GM23338 (cell line): ENCODE results near the gene ANKLE2. TPM values are rescaled to one million over a fixed set of nuclear protein-coding genes. Genes with fewer than 3 reads are reported as not detected.

Source experiments
- ATAC-seq: fragments of 200-7000 bp; cut with Tn5 transposase; 3 replicates; pipeline ENCODE4 v1.9.1; 2020
- DNase-seq: peaks from one replicate; pipeline ENCODE4 v3.0.0-alpha.2; 2015; ENCODE audit warnings: low spot score
- H2AFZ ChIP-seq: fragments of 200-600 bp; sonication (generic); 2 replicates; pipeline ENCODE4 v1.8.0; 2016; ENCODE audit warnings: antibody characterized with exemption, mild to moderate bottlenecking, moderate library complexity
- H3F3A ChIP-seq: fragments of 200-600 bp; sonication (generic); replicated peaks from 2 replicates; pipeline ENCODE4 v1.8.0; 2017; ENCODE audit warnings: antibody characterized with exemption, mixed run types, low read depth
- H3K27ac ChIP-seq: fragments of 200-600 bp; sonication (generic); 2 replicates; pipeline ENCODE4 v1.6.1; 2016; ENCODE audit warnings: low read depth
- H3K27me3 ChIP-seq: fragments of 200-600 bp; sonication (generic); 2 replicates; pipeline ENCODE4 v1.8.0; 2016; ENCODE audit warnings: mild to moderate bottlenecking, mixed run types, moderate library complexity; ENCODE audit not compliant: insufficient read depth
- H3K36me3 ChIP-seq: fragments of 200-600 bp; sonication (generic); 2 replicates; pipeline ENCODE4 v1.8.0; 2016; ENCODE audit warnings: mild to moderate bottlenecking; ENCODE audit not compliant: insufficient read depth
- H3K4me1 ChIP-seq: fragments of 200-600 bp; sonication (generic); 2 replicates; pipeline ENCODE4 v1.8.0; 2016; ENCODE audit warnings: mild to moderate bottlenecking, moderate library complexity; ENCODE audit not compliant: insufficient read depth
- H3K4me2 ChIP-seq: fragments of 200-600 bp; sonication (generic); 2 replicates; pipeline ENCODE4 v1.7.1; 2017; ENCODE audit warnings: mixed run types
- H3K4me3 ChIP-seq: fragments of 200-600 bp; sonication (generic); 2 replicates; pipeline ENCODE4 v1.6.1; 2016; ENCODE audit warnings: mixed run types
- H3K79me2 ChIP-seq: fragments of 200-600 bp; sonication (generic); replicated peaks from 2 replicates; pipeline ENCODE4 v1.8.0; 2017; ENCODE audit warnings: mild to moderate bottlenecking; ENCODE audit not compliant: insufficient read depth
- H3K9me2 ChIP-seq: fragments of 200-600 bp; sonication (generic); 2 replicates; pipeline ENCODE4 v1.8.0; 2017; ENCODE audit not compliant: insufficient read depth
- H4K20me1 ChIP-seq: fragments of 200-600 bp; sonication (generic); replicated peaks from 2 replicates; pipeline ENCODE4 v1.8.0; 2017; ENCODE audit warnings: mild to moderate bottlenecking; ENCODE audit not compliant: insufficient read depth
- H3K27ac Mint-ChIP-seq: 2 replicates; pipeline ENCODE4 v1.8.0; 2020; ENCODE audit warnings: inconsistent platforms, mild to moderate bottlenecking, moderate library complexity, mixed read lengths
- H3K27me3 Mint-ChIP-seq: 3 replicates; pipeline ENCODE4 v1.8.0; 2022; ENCODE audit warnings: low read depth, mild to moderate bottlenecking, moderate library complexity, mixed read lengths, inconsistent platforms; ENCODE audit not compliant: insufficient read depth, poor library complexity
- H3K36me3 Mint-ChIP-seq: 3 replicates; pipeline ENCODE4 v1.8.0; 2021; ENCODE audit warnings: low read depth, mild to moderate bottlenecking, inconsistent platforms, moderate library complexity, mixed read lengths
- H3K4me1 Mint-ChIP-seq: 3 replicates; pipeline ENCODE4 v1.8.0; 2020; ENCODE audit warnings: mild to moderate bottlenecking, inconsistent platforms, mixed read lengths
- H3K4me3 Mint-ChIP-seq: 3 replicates; pipeline ENCODE4 v1.8.0; 2021; ENCODE audit warnings: moderate library complexity, mild to moderate bottlenecking, inconsistent platforms, mixed read lengths
- H3K9me3 Mint-ChIP-seq: 3 replicates; pipeline ENCODE4 v1.8.0; 2020; ENCODE audit warnings: moderate library complexity, mild to moderate bottlenecking, inconsistent platforms, mixed read lengths
- CREB1 ChIP-seq: fragments of 250-450 bp; sonication (Bioruptor Pico); IDR thresholded peaks from 2 replicates; pipeline ENCODE4 v1.5.0; 2020; ENCODE audit warnings: low read depth, mild to moderate bottlenecking, moderate library complexity
- CTCF ChIP-seq, 2 experiments: fragments of 200-600 bp in 1 of 2; sonication (generic) in 1 of 2; conservative IDR thresholded peaks; 2 replicates each; pipeline versions ENCODE4 v1.5.1 to v1.6.1; 2016 to 2017; ENCODE audit warnings: antibody characterized with exemption in 2 of 2, low read depth in 2 of 2, mild to moderate bottlenecking in 2 of 2, moderate library complexity in 1 of 2
- EZH2 ChIP-seq: fragments of 200-600 bp; sonication (generic); IDR thresholded peaks from one replicate; pipeline ENCODE4 v1.8.0; 2017; ENCODE audit warnings: antibody characterized with exemption, mild to moderate bottlenecking, low read depth; ENCODE audit not compliant: unreplicated experiment
- EZH2phosphoT487 ChIP-seq: fragments of 200-600 bp; sonication (generic); IDR thresholded peaks from one replicate; pipeline ENCODE4 v1.8.1; 2018; ENCODE audit warnings: antibody characterized with exemption; ENCODE audit not compliant: unreplicated experiment
- JUNB ChIP-seq: IDR thresholded peaks from one replicate; pipeline ENCODE4 v1.6.1; 2016; ENCODE audit warnings: antibody characterized with exemption; ENCODE audit not compliant: unreplicated experiment
- NANOG ChIP-seq: IDR thresholded peaks from 2 replicates; pipeline ENCODE4 v1.6.1; 2016; ENCODE audit warnings: antibody characterized with exemption, borderline replicate concordance
- POLR2AphosphoS5 ChIP-seq: IDR thresholded peaks from 2 replicates; pipeline ENCODE4 v1.6.1; 2016; ENCODE audit warnings: antibody characterized with exemption, low read depth
- STAT1 ChIP-seq: IDR thresholded peaks from one replicate; pipeline ENCODE4 v1.6.1; 2016; ENCODE audit warnings: antibody characterized with exemption; ENCODE audit not compliant: unreplicated experiment
- ZNF114 ChIP-seq: fragments of 250-450 bp; sonication (Bioruptor Pico); IDR thresholded peaks from 2 replicates; pipeline ENCODE4 v1.5.0; 2020; ENCODE audit warnings: mild to moderate bottlenecking, moderate library complexity
- ZNF331 ChIP-seq: fragments of 250-450 bp; sonication (Bioruptor Pico); IDR thresholded peaks from 2 replicates; pipeline ENCODE4 v1.5.0; 2020; ENCODE audit warnings: low read depth, mild to moderate bottlenecking, moderate library complexity
- ZNF462 ChIP-seq: fragments of 250-450 bp; sonication (Bioruptor Pico); IDR thresholded peaks from 2 replicates; pipeline ENCODE4 v1.5.0; 2020; ENCODE audit warnings: mild to moderate bottlenecking, moderate library complexity
- polyA plus RNA-seq: library from polyadenylated mRNA; unstranded; fragments of >200 nt; fragmentation: Nextera tagmentation; extraction: Ambion mirVana; gene quantifications from 2 replicates; pipeline ENCODE4 v1.2.1, GENCODE V29; 2016
- total RNA-seq: library from RNA; depleted of rRNA; stranded (reverse); fragments of >200 nt; shearing (Covaris generic); gene quantifications from 2 replicates; pipeline ENCODE4 v1.2.3, GENCODE V29; 2014

The ANKLE2 gene
- total and polyA plus RNA-seq, 2 experiments from 2014 or later, result 27.2 to 63.7 TPM

- Mint-ChIP-seq H3K4me1 (peaks cover 15% of the 10 kb centered on the region), H3K4me3 (no peak overlapping the region), H3K9me3 (peaks cover 13% of the 10 kb centered on the region), H3K27ac (0 out of 2 replicates have a peak overlapping the region, but pooled peaks have one; percentile 1), H3K27me3 (peaks cover 20% of the 10 kb centered on the region), H3K36me3 (peaks cover 25% of the 10 kb centered on the region)
- TF ChIP-seq ZNF331 (CRISPR knock-in tag) (no peak), NANOG (no peak), STAT1 (no peak), CTCF (conservative IDR thresholded peaks at IDR 0.05; ENCODE audit: low read depth in 2 of 2) (no peak)
- ATAC-seq, result no peak
- no peaks in the 10 kb centered on the region for H3K9me2 ChIP-seq
- no peaks in the 10 kb centered on the region for H3K36me3 ChIP-seq
- H3K4me3 ChIP-seq, result no peak overlapping the region
- H3F3A ChIP-seq, result peaks cover 17% of the 10 kb centered on the region
- H2AFZ ChIP-seq, result no peak overlapping the region
- no peaks in the 10 kb centered on the region for H3K27me3 ChIP-seq
- no peak for DNase-seq
- peaks cover 9% of the 10 kb centered on the region; the same call in 1 of the 2 replicates for H3K4me1 ChIP-seq
- H3K27ac ChIP-seq, result 0 out of 2 replicates have a peak overlapping the region, but pooled peaks have one; percentile 50
- peaks cover 11% of the 10 kb centered on the region for H3K79me2 ChIP-seq
- H3K4me2 ChIP-seq, result no peak overlapping the region
- peaks cover 6% of the 10 kb centered on the region for H4K20me1 ChIP-seq
These were observed 54.4 kb downstream of the ANKLE2 start for GRCh38 chr12:132707241-132707640.

- H3K27ac ChIP-seq, result peak overlapping the region; percentile 50; the same call in 1 of the 2 replicates
- TF ChIP-seq EZH2, result no peak
- TF ChIP-seq STAT1, result no peak
- no peak for TF ChIP-seq JUNB
- TF ChIP-seq ZNF114 (CRISPR knock-in tag), result no peak
- TF ChIP-seq ZNF462, result no peak
- no peak for TF ChIP-seq POLR2AphosphoS5
- TF ChIP-seq CREB1, result no peak
- TF ChIP-seq NANOG, result no peak
- TF ChIP-seq EZH2phosphoT487, result no peak
- H2AFZ ChIP-seq, result no peak overlapping the region
- no peaks in the 10 kb centered on the region for H3K79me2 ChIP-seq
- H3K4me3 Mint-ChIP-seq, result no peak overlapping the region
- H4K20me1 ChIP-seq, result no peaks in the 10 kb centered on the region; the same call in none of the 2 replicates
- peaks cover 14% of the 10 kb centered on the region for H3K27me3 Mint-ChIP-seq
- H3K27ac Mint-ChIP-seq, result peak overlapping the region; percentile 90
- H3K36me3 Mint-ChIP-seq, result peaks cover 38% of the 10 kb centered on the region
- ATAC-seq, result no peak
- no peaks in the 10 kb centered on the region for H3K9me2 ChIP-seq
- no peaks in the 10 kb centered on the region for H3K36me3 ChIP-seq
- H3K27me3 ChIP-seq, result no peaks in the 10 kb centered on the region
- no peak overlapping the region for H3K4me3 ChIP-seq
- peaks cover 8% of the 10 kb centered on the region; the same call in 1 of the 2 replicates for H3F3A ChIP-seq
- H3K4me2 ChIP-seq, result no peak overlapping the region
- no peak for DNase-seq
- H3K9me3 Mint-ChIP-seq, result peaks cover 7% of the 10 kb centered on the region; the same call in 2 of the 3 replicates
- H3K4me1 ChIP-seq, result no peaks in the 10 kb centered on the region
- peaks cover 13% of the 10 kb centered on the region for H3K4me1 Mint-ChIP-seq
These were observed 58.0 kb downstream of the ANKLE2 start for GRCh38 chr12:132703641-132704040.
